GM23338 (cell line): Measurements from ENCODE around the gene RPTOR. TPM values are rescaled to one million over a fixed set of nuclear protein-coding genes. Genes with fewer than 3 reads are reported as not detected.

ENCODE experiments used
- ATAC-seq: fragments of 200-7000 bp; cut with Tn5 transposase; 3 replicates; pipeline ENCODE4 v1.9.1; 2020
- DNase-seq: peaks from one replicate; pipeline ENCODE4 v3.0.0-alpha.2; 2015; ENCODE audit warnings: low spot score
- H2AFZ ChIP-seq: fragments of 200-600 bp; sonication (generic); 2 replicates; pipeline ENCODE4 v1.8.0; 2016; ENCODE audit warnings: antibody characterized with exemption, mild to moderate bottlenecking, moderate library complexity
- H3F3A ChIP-seq: fragments of 200-600 bp; sonication (generic); replicated peaks from 2 replicates; pipeline ENCODE4 v1.8.0; 2017; ENCODE audit warnings: antibody characterized with exemption, mixed run types, low read depth
- H3K27ac ChIP-seq: fragments of 200-600 bp; sonication (generic); 2 replicates; pipeline ENCODE4 v1.6.1; 2016; ENCODE audit warnings: low read depth
- H3K27me3 ChIP-seq: fragments of 200-600 bp; sonication (generic); 2 replicates; pipeline ENCODE4 v1.8.0; 2016; ENCODE audit warnings: mild to moderate bottlenecking, mixed run types, moderate library complexity; ENCODE audit not compliant: insufficient read depth
- H3K36me3 ChIP-seq: fragments of 200-600 bp; sonication (generic); 2 replicates; pipeline ENCODE4 v1.8.0; 2016; ENCODE audit warnings: mild to moderate bottlenecking; ENCODE audit not compliant: insufficient read depth
- H3K4me1 ChIP-seq: fragments of 200-600 bp; sonication (generic); 2 replicates; pipeline ENCODE4 v1.8.0; 2016; ENCODE audit warnings: mild to moderate bottlenecking, moderate library complexity; ENCODE audit not compliant: insufficient read depth
- H3K4me2 ChIP-seq: fragments of 200-600 bp; sonication (generic); 2 replicates; pipeline ENCODE4 v1.7.1; 2017; ENCODE audit warnings: mixed run types
- H3K4me3 ChIP-seq: fragments of 200-600 bp; sonication (generic); 2 replicates; pipeline ENCODE4 v1.6.1; 2016; ENCODE audit warnings: mixed run types
- H3K79me2 ChIP-seq: fragments of 200-600 bp; sonication (generic); replicated peaks from 2 replicates; pipeline ENCODE4 v1.8.0; 2017; ENCODE audit warnings: mild to moderate bottlenecking; ENCODE audit not compliant: insufficient read depth
- H3K9me2 ChIP-seq: fragments of 200-600 bp; sonication (generic); 2 replicates; pipeline ENCODE4 v1.8.0; 2017; ENCODE audit not compliant: insufficient read depth
- H4K20me1 ChIP-seq: fragments of 200-600 bp; sonication (generic); replicated peaks from 2 replicates; pipeline ENCODE4 v1.8.0; 2017; ENCODE audit warnings: mild to moderate bottlenecking; ENCODE audit not compliant: insufficient read depth
- H3K27ac Mint-ChIP-seq: 2 replicates; pipeline ENCODE4 v1.8.0; 2020; ENCODE audit warnings: inconsistent platforms, mild to moderate bottlenecking, moderate library complexity, mixed read lengths
- H3K27me3 Mint-ChIP-seq: 3 replicates; pipeline ENCODE4 v1.8.0; 2022; ENCODE audit warnings: low read depth, mild to moderate bottlenecking, moderate library complexity, mixed read lengths, inconsistent platforms; ENCODE audit not compliant: insufficient read depth, poor library complexity
- H3K36me3 Mint-ChIP-seq: 3 replicates; pipeline ENCODE4 v1.8.0; 2021; ENCODE audit warnings: low read depth, mild to moderate bottlenecking, inconsistent platforms, moderate library complexity, mixed read lengths
- H3K4me1 Mint-ChIP-seq: 3 replicates; pipeline ENCODE4 v1.8.0; 2020; ENCODE audit warnings: mild to moderate bottlenecking, inconsistent platforms, mixed read lengths
- H3K4me3 Mint-ChIP-seq: 3 replicates; pipeline ENCODE4 v1.8.0; 2021; ENCODE audit warnings: moderate library complexity, mild to moderate bottlenecking, inconsistent platforms, mixed read lengths
- H3K9me3 Mint-ChIP-seq: 3 replicates; pipeline ENCODE4 v1.8.0; 2020; ENCODE audit warnings: moderate library complexity, mild to moderate bottlenecking, inconsistent platforms, mixed read lengths
- EZH2 ChIP-seq: fragments of 200-600 bp; sonication (generic); IDR thresholded peaks from one replicate; pipeline ENCODE4 v1.8.0; 2017; ENCODE audit warnings: antibody characterized with exemption, mild to moderate bottlenecking, low read depth; ENCODE audit not compliant: unreplicated experiment
- JUNB ChIP-seq: IDR thresholded peaks from one replicate; pipeline ENCODE4 v1.6.1; 2016; ENCODE audit warnings: antibody characterized with exemption; ENCODE audit not compliant: unreplicated experiment
- NANOG ChIP-seq: IDR thresholded peaks from 2 replicates; pipeline ENCODE4 v1.6.1; 2016; ENCODE audit warnings: antibody characterized with exemption, borderline replicate concordance
- POLR2AphosphoS5 ChIP-seq: IDR thresholded peaks from 2 replicates; pipeline ENCODE4 v1.6.1; 2016; ENCODE audit warnings: antibody characterized with exemption, low read depth
- STAT1 ChIP-seq: IDR thresholded peaks from one replicate; pipeline ENCODE4 v1.6.1; 2016; ENCODE audit warnings: antibody characterized with exemption; ENCODE audit not compliant: unreplicated experiment
- ZNF114 ChIP-seq: fragments of 250-450 bp; sonication (Bioruptor Pico); IDR thresholded peaks from 2 replicates; pipeline ENCODE4 v1.5.0; 2020; ENCODE audit warnings: mild to moderate bottlenecking, moderate library complexity
- ZNF331 ChIP-seq: fragments of 250-450 bp; sonication (Bioruptor Pico); IDR thresholded peaks from 2 replicates; pipeline ENCODE4 v1.5.0; 2020; ENCODE audit warnings: low read depth, mild to moderate bottlenecking, moderate library complexity
- polyA plus RNA-seq: library from polyadenylated mRNA; unstranded; fragments of >200 nt; fragmentation: Nextera tagmentation; extraction: Ambion mirVana; gene quantifications from 2 replicates; pipeline ENCODE4 v1.2.1, GENCODE V29; 2016
- total RNA-seq: library from RNA; depleted of rRNA; stranded (reverse); fragments of >200 nt; shearing (Covaris generic); gene quantifications from 2 replicates; pipeline ENCODE4 v1.2.3, GENCODE V29; 2014
- TF ChIP-seq, protein P1 (sequence below): IDR thresholded peaks from 2 replicates; pipeline ENCODE4 v1.6.1; 2016; ENCODE audit warnings: antibody characterized with exemption
- TF ChIP-seq, protein P2 (sequence below): IDR thresholded peaks from one replicate; pipeline ENCODE4 v1.6.1; 2018; ENCODE audit warnings: antibody characterized with exemption; ENCODE audit not compliant: unreplicated experiment
- TF ChIP-seq, protein P3 (sequence below): fragments of 250-450 bp; sonication (Bioruptor Pico); IDR thresholded peaks from 2 replicates; pipeline ENCODE4 v1.5.0; 2020; ENCODE audit warnings: mild to moderate bottlenecking, moderate library complexity

Gene RPTOR
- total and polyA plus RNA-seq, 2 experiments from 2014 or later = 9.5 to 38.0 TPM

DNA sequence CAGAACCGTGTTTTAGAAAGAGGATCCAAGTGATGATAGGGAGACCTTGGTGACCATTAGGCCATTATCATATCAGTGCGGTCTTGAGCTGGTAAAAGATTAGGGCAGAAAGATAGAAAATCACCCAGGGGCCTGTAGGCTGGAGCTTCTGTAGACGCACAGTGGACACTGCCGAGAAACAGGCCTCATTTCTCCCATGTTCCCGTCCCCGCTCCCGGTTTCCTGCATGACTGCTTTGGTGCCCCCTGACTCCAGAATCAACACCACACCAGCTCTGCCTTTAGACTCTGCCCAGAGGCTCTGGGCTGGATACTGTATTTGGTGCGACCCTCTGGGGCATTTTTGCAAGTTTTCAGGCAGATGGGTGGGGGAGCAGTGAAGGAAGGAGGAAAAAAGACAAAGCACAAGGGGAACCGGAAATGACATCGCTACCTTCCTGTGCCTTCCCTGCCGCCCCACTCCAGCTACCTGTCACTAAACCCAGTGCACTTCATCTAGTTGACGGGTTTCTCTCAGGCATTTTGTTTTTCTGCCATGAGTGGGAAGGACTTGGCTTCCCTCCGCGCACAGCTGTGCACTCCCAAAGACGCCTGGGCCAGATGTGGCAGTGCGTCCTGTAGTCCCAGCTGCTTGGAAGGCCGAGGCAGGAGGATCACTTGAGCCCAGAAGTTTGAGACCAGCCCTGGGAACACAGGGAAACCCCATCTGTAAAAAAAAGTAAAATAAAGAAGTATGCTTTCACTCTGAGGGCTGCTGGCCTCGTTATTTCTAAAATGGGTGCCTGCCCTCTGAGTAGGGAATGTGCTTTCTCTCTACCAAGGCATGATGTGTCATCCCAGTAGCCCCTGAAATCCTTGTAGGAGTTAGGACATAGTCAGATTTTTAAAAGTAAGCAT lies 214.1 kb downstream of the RPTOR start:
- ATAC-seq = no peak
- Histone ChIP-seq H3K4me3 (no peak overlapping the region), H3K9me2 (no peaks in the 10 kb centered on the region), H4K20me1 (no peaks in the 10 kb centered on the region), H3K4me1 (no peaks in the 10 kb centered on the region), H3F3A (no peaks in the 10 kb centered on the region), H3K27me3 (no peaks in the 10 kb centered on the region), H3K4me2 (no peak overlapping the region), H3K27ac (no peak overlapping the region), H3K36me3 (no peaks in the 10 kb centered on the region), H3K79me2 (no peaks in the 10 kb centered on the region), H2AFZ (no peak overlapping the region)
- H3K9me3 Mint-ChIP-seq = no peaks in the 10 kb centered on the region
- H3K4me1 Mint-ChIP-seq = peaks cover 15% of the 10 kb centered on the region
- H3K36me3 Mint-ChIP-seq = peaks cover 12% of the 10 kb centered on the region
- peak overlapping the region; percentile 42; the same call in 1 of the 2 replicates for H3K27ac Mint-ChIP-seq
- peaks cover 3% of the 10 kb centered on the region for H3K27me3 Mint-ChIP-seq
- TF ChIP-seq STAT1 (no peak), NANOG (no peak), ZNF114 (CRISPR knock-in tag) (no peak), POLR2AphosphoS5 (no peak), JUNB (no peak), EZH2 (no peak)
- TF ChIP-seq, protein P1, sequence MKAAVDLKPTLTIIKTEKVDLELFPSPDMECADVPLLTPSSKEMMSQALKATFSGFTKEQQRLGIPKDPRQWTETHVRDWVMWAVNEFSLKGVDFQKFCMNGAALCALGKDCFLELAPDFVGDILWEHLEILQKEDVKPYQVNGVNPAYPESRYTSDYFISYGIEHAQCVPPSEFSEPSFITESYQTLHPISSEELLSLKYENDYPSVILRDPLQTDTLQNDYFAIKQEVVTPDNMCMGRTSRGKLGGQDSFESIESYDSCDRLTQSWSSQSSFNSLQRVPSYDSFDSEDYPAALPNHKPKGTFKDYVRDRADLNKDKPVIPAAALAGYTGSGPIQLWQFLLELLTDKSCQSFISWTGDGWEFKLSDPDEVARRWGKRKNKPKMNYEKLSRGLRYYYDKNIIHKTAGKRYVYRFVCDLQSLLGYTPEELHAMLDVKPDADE = no peak
- no peak for DNase-seq
- H3K4me3 Mint-ChIP-seq = no peak overlapping the region

DNA sequence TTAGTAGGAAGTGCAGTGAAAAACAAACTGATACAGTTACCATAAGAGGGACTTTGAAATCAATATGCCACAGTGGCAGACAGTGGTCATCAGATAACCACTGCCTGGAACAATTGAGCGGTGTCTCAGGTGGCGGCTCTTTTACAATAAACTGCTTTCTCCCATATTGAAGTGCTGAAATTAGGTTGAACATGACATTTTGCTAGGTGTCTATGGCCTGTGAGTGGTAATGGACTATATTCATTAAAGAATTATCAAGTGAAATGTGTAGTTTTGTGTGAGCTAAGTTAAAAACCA lies 214.7 kb downstream of the RPTOR start:
- H3K27ac Mint-ChIP-seq = no peak overlapping the region; the same call in 1 of the 2 replicates
- Histone ChIP-seq H3K4me2 (no peak overlapping the region), H4K20me1 (no peaks in the 10 kb centered on the region), H3K79me2 (no peaks in the 10 kb centered on the region), H3K27ac (no peak overlapping the region), H3F3A (no peaks in the 10 kb centered on the region), H3K27me3 (no peaks in the 10 kb centered on the region), H2AFZ (no peak overlapping the region), H3K4me1 (no peaks in the 10 kb centered on the region), H3K9me2 (no peaks in the 10 kb centered on the region), H3K4me3 (no peak overlapping the region), H3K36me3 (no peaks in the 10 kb centered on the region)
- H3K9me3 Mint-ChIP-seq = no peaks in the 10 kb centered on the region
- H3K4me1 Mint-ChIP-seq = peaks cover 10% of the 10 kb centered on the region; the same call in 2 of the 3 replicates
- peaks cover 2% of the 10 kb centered on the region for H3K27me3 Mint-ChIP-seq
- no peak overlapping the region for H3K4me3 Mint-ChIP-seq
- peaks cover 12% of the 10 kb centered on the region for H3K36me3 Mint-ChIP-seq
- ATAC-seq (no peak), DNase-seq (no peak)
- TF ChIP-seq EZH2 (no peak), ZNF114 (CRISPR knock-in tag) (no peak), STAT1 (no peak), POLR2AphosphoS5 (no peak), NANOG (no peak), JUNB (no peak), ZNF331 (no peak)
- TF ChIP-seq, protein P2, sequence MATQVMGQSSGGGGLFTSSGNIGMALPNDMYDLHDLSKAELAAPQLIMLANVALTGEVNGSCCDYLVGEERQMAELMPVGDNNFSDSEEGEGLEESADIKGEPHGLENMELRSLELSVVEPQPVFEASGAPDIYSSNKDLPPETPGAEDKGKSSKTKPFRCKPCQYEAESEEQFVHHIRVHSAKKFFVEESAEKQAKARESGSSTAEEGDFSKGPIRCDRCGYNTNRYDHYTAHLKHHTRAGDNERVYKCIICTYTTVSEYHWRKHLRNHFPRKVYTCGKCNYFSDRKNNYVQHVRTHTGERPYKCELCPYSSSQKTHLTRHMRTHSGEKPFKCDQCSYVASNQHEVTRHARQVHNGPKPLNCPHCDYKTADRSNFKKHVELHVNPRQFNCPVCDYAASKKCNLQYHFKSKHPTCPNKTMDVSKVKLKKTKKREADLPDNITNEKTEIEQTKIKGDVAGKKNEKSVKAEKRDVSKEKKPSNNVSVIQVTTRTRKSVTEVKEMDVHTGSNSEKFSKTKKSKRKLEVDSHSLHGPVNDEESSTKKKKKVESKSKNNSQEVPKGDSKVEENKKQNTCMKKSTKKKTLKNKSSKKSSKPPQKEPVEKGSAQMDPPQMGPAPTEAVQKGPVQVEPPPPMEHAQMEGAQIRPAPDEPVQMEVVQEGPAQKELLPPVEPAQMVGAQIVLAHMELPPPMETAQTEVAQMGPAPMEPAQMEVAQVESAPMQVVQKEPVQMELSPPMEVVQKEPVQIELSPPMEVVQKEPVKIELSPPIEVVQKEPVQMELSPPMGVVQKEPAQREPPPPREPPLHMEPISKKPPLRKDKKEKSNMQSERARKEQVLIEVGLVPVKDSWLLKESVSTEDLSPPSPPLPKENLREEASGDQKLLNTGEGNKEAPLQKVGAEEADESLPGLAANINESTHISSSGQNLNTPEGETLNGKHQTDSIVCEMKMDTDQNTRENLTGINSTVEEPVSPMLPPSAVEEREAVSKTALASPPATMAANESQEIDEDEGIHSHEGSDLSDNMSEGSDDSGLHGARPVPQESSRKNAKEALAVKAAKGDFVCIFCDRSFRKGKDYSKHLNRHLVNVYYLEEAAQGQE = no peak
- TF ChIP-seq, protein P3, sequence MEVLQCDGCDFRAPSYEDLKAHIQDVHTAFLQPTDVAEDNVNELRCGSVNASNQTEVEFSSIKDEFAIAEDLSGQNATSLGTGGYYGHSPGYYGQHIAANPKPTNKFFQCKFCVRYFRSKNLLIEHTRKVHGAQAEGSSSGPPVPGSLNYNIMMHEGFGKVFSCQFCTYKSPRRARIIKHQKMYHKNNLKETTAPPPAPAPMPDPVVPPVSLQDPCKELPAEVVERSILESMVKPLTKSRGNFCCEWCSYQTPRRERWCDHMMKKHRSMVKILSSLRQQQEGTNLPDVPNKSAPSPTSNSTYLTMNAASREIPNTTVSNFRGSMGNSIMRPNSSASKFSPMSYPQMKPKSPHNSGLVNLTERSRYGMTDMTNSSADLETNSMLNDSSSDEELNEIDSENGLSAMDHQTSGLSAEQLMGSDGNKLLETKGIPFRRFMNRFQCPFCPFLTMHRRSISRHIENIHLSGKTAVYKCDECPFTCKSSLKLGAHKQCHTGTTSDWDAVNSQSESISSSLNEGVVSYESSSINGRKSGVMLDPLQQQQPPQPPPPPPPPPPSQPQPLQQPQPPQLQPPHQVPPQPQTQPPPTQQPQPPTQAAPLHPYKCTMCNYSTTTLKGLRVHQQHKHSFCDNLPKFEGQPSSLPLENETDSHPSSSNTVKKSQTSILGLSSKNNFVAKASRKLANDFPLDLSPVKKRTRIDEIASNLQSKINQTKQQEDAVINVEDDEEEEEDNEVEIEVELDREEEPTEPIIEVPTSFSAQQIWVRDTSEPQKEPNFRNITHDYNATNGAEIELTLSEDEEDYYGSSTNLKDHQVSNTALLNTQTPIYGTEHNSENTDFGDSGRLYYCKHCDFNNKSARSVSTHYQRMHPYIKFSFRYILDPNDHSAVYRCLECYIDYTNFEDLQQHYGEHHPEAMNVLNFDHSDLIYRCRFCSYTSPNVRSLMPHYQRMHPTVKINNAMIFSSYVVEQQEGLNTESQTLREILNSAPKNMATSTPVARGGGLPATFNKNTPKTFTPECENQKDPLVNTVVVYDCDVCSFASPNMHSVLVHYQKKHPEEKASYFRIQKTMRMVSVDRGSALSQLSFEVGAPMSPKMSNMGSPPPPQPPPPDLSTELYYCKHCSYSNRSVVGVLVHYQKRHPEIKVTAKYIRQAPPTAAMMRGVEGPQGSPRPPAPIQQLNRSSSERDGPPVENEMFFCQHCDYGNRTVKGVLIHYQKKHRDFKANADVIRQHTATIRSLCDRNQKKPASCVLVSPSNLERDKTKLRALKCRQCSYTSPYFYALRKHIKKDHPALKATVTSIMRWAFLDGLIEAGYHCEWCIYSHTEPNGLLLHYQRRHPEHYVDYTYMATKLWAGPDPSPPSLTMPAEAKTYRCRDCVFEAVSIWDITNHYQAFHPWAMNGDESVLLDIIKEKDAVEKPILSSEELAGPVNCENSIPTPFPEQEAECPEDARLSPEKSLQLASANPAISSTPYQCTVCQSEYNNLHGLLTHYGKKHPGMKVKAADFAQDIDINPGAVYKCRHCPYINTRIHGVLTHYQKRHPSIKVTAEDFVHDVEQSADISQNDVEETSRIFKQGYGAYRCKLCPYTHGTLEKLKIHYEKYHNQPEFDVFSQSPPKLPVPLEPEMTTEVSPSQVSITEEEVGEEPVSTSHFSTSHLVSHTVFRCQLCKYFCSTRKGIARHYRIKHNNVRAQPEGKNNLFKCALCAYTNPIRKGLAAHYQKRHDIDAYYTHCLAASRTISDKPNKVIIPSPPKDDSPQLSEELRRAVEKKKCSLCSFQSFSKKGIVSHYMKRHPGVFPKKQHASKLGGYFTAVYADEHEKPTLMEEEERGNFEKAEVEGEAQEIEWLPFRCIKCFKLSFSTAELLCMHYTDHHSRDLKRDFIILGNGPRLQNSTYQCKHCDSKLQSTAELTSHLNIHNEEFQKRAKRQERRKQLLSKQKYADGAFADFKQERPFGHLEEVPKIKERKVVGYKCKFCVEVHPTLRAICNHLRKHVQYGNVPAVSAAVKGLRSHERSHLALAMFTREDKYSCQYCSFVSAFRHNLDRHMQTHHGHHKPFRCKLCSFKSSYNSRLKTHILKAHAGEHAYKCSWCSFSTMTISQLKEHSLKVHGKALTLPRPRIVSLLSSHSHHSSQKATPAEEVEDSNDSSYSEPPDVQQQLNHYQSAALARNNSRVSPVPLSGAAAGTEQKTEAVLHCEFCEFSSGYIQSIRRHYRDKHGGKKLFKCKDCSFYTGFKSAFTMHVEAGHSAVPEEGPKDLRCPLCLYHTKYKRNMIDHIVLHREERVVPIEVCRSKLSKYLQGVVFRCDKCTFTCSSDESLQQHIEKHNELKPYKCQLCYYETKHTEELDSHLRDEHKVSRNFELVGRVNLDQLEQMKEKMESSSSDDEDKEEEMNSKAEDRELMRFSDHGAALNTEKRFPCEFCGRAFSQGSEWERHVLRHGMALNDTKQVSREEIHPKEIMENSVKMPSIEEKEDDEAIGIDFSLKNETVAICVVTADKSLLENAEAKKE (CRISPR knock-in tag) = no peak
